D341Med (cell line): ENCODE data around the gene PLEKHD1.

Source experiments
- DNase-seq: peaks from one replicate; pipeline ENCODE4 v3.0.0; 2012; ENCODE audit warnings: low spot score

The PLEKHD1 gene

DNA sequence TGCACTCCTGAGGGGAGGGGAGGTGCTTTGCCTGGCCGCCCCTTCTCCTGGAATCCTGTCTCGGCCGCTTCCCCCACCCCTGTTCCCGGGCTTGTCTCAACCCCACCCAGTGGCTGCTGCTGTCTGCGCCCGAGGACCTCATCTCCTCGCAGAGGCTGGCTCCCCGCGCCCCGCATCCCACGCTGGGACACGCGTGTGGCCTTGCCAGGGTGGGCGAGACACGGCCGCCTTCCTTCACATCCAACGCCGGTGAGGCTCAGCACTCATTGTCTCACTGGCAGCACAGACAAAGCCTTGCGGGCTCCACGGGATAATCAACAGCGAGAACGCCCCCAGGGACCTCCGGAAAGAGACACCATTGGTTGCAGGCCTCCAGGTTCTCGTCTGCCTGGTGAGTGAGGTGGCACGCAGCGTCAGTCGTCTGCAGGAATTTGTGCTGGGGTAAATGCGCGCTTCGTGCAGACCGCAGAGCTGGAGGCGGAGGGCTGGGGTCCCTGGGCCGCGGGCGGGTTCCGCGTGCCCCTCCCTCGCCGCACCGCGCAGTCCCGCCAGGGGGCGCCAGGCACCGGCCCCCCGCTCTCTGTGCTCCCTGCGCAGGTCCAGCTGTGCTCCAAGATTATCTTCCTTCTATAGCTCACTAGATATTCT, 63.3 kb downstream of the PLEKHD1 start:
- DNase-seq: peak; percentile 88

GRCh38 chr14:69548566-69548965, 64.0 kb downstream of the PLEKHD1 start:
- no peak for DNase-seq

DNA sequence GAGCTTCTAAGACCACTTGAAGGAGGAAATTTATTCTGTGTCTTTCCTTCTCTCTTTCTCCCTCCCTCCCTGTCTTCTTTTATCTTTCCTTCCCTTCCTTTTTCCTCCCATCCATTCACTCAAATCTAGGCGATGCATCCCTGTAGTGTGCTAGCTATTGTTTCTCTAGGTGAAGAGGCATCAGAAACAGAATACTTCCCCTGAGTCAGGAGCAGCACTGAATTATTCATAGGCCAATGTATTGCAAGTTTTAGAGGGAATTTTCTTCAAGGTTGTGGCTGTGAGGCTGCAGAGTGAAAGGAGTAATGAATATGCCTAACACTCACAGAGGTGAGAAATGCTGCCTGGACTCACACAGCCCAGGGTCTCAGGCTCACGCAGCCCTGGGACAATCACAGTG, 67.0 kb downstream of the PLEKHD1 start:
- no peak for DNase-seq

GRCh38 chr14:69553252-69553651, 68.7 kb downstream of the PLEKHD1 start:
- DNase-seq: no peak

GRCh38 chr14:69554500-69554899, 70.0 kb downstream of the PLEKHD1 start:
- DNase-seq: no peak

GRCh38 chr14:69558774-69559173, 74.2 kb downstream of the PLEKHD1 start:
- no peak for DNase-seq

- peak; percentile 42 for DNase-seq
Observed at GRCh38 chr14:69559581-69560011, 75.1 kb downstream of the PLEKHD1 start.

DNA sequence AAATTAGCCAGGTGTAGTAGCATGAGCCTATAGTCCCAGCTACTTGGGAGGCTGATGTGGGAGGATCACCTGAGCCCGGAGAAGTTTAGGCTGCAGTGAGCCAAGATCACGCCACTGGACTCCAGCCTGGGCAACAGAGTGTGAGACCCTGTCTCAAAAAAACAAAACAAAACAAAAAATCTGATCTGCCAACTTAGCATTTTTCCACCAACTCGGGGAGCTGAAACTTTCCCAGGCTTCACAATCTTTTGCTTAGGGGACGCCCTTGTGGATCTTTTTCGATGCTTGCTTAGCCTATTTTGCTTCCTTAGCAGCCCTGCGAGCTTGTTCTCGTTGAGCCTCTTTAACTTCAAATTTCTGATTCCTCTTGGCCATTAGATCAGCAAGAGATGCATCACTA, 76.3 kb downstream of the PLEKHD1 start:
- DNase-seq: no peak

DNA sequence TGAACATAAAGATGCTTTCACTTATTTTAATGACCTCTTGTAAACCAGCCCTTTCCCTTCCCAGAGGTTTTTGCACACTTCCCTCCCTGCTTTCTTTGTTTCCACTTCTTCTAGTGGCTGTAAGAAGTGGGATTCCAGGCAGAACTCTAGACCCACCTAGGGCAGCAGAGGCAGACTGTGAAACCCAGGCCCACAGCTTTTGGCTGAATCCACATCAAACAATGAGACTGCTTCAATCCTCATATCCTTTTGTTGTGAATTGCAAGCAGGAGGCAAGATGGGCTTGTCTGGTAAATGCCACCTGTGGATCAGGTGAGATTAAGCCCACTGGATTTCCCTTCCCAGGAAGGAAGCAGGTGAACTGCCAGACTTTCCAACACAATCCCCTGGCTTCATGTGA, 77.4 kb downstream of the PLEKHD1 start:
- DNase-seq: no peak

DNA sequence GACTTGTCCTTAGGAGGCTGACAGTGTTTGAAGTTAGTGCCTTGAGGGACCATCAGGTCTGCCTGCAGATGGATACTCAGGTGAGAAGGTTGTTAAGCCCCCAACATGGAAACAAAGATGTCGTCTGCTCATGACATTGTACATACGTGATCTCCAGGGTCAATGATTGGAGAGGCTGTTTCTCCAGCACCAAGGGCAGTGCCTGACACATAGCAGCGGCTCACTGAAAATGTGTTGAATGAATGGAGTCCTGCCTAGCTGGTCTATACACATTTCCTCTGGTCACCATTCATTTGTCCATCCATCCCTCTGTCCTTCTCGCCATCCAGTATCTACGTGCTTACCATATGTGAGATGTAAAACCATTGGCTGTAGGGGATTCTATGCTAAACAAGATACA, 83.0 kb downstream of the PLEKHD1 start:
- no peak for DNase-seq

DNA sequence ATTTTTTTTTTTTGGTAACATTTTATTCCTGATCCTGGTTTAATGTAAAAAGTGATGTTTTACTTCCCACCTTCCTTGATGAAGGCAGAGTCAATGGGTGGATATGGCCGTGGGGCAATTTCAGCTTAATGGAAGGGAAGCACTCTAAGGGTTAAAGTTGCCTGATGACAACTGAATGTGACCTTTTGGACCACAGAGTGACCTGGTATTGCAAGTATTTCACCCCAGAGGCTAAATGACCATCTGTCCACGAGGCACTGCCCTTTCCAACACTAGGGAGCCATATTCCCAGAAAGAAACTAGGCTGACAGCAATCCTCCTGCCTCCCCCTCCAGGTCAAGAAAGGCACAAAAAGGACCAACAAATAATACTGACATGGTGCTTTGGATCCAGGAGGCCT, 85.3 kb downstream of the PLEKHD1 start:
- no peak for DNase-seq

DNA sequence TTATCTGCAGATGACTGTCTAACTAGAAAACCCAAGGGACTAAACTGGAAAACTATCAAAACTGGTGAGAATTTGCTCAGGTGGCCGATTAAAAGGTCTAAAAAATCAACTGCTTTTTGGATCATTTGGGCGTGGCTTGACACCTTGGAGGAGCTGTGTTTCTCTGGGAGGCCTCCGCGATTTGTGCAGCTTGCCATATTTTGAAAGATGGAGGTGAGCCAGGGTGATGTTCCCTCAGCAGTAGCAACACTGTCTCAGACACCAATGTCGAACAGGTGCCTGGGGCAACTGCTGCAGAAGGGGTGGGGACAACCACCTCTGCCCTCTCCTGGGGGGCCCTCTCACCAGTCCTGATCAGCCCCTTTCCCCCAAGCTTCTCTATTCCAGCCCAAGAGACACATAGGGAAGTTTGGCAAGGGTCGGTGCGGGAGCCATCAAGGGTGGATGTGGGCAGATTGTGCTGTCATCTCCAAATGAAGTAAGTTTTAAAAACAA, 86.4 kb downstream of the PLEKHD1 start:
- no peak for DNase-seq

DNA sequence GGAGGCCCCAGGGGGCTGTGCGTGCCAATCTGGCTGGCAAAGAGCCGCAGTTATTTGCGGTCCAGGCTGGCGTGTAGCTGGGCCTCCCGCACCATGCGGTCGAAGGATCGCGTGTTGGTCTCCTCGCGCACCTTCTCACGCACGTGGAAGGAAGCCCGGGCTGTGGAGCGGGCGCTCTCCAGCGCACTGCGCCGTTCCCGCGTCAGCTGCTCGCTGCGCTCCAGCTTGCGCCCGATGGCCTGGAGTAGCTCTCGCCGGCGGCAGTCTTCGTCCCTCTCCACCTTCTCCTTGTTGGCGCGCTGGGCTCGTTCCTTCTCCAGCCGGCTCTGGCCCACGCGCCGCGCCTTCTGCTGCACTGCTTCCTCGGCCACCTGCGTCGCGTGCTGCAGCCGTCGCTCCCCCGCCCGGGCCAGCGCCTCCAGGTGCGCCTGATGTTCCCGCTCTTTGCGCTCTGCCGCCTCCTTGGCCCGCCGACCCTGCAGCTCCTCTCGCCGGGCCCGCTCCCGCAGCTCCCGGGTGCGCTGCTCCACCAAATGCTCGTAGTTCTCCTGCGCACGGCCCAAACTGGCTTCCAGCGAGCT, 87.0 kb downstream of the PLEKHD1 start:
- no peak for DNase-seq

GRCh38 chr14:69572030-69572840, 87.7 kb downstream of the PLEKHD1 start:
- DNase-seq: peak; percentile 69

GRCh38 chr14:69572841-69573135, 88.3 kb downstream of the PLEKHD1 start:
- DNase-seq: no peak

- no peak for DNase-seq
Observed at GRCh38 chr14:69573205-69573830, 88.8 kb downstream of the PLEKHD1 start.

DNA sequence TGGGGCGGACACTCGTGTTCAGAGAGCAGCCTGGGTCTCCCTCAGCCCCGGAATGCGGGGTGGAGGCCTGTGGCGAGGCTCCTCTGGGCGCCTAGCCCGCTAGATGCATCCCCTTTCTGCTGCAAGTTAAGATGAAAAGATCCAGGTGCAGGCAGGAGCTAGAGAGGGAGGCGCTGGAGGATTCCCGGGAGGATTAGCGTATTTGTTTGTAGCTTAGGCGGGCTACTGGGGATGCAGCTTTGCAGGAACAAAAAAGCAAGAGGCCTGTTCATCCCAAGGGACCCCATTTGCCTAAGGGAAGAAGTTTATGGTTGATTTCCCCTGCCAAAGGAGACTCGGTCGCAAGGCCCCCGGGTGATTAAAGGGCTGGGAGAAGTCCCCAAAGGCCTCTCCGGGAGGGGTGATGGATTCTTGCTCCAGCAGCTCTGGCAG, 89.3 kb downstream of the PLEKHD1 start:
- DNase-seq: peak; percentile 86

DNA sequence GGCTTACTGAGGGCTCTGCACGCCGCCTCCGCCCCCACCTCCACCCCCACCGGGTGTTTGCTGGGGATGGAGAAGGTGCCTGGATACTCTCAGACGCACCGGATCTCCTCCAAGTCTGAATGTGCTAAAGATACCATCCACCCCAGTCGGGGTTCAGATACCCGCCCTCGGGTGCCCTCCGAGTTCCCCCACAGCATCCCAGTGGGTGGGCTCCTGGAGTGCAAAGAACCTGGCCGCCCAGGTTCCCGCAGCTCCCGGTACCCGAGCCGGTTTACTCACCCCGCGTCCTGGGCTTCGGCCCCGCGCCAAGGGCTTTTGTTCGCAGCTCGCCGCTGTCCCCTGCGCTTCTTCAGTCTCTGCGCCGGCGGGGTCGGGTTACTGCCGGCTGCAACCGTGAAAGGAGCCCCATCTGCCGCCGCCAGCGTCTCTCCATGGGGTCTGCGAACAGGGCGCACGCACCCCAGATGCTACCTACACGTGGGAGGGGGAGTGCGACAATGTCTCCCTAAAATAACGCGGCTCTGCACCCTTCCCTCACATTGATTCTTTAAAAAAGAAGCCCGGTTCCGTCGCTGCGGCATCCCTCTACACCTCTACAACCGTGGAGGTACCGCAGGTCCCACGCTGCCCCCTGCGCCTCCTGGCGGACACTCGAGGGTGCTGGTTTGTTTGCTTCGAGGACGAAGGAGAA, 89.9 kb downstream of the PLEKHD1 start, which contains the start of gene CCDC177:
Gene CCDC177, minus strand, starts transcription at position 609 of the 691 bp plus-strand sequence. CDS start 1,249 bp downstream, outside the sequence.
- DNase-seq: peak; percentile 82

- no peak for DNase-seq
Observed at GRCh38 chr14:69574954-69575295, 90.4 kb downstream of the PLEKHD1 start.

- no peak for DNase-seq
Observed at GRCh38 chr14:69579476-69579875, 94.9 kb downstream of the PLEKHD1 start.

DNA sequence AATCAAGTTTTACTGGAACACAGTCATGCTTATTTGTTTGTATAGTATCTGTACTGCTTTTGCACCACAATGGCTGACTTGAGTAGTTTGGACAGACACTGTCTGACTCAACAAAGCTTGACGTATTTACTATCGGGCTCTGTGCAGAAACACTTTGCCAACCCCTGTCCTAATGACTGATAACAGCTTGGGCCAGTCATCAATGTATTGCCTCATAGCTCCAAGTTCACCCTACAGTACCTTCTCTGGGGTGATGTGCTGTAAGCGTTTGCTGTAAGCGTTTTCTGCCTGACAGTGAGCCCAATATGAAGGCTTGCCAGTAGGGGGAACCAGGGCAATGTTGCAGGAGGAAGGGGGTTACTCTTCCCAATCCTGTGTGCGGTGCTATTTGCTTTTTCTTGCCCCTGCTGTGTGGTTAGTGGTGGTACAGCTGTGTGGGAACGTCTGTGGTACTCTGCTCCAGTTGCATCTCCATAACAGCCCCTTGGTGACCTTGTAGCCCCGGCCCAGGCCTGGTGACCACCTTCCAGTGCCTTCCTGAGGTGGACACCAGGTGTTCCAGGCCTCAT, 95.6 kb downstream of the PLEKHD1 start:
- peak; percentile 67 for DNase-seq
